ENCODE data around the gene RHD. TPM values are rescaled to one million over a fixed set of nuclear protein-coding genes. Genes with fewer than 3 reads are reported as not detected.
"Not testable (repeated sequence)": the region's sequence is repeated elsewhere in the genome, so short reads cannot be mapped to it uniquely, and the experiment has no call there.

The RHD gene
- total RNA-seq, 1 donor from 2014 or later: not detected

DNA sequence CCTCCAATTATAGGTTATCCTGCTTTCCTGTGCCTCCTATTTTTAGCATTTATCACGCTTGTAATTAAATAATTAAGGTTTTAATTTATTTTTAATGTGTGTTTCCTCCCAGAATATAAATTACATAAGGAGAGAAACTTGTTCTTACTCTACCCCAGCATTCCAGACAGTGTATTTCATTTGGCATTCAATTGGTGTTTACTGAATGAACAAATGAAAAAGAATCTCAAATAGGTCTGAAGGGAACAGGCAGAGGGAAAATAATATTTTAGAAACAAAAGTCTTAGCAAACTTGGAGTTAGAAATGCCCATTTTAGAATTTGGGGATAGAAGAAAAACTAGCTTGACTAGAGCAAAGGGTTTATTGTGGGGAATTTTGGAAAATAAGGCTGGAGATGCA lies 15.1 kb upstream of the RHD start:
- no peak for DNase-seq (ENCODE audit: low spot score)

DNA sequence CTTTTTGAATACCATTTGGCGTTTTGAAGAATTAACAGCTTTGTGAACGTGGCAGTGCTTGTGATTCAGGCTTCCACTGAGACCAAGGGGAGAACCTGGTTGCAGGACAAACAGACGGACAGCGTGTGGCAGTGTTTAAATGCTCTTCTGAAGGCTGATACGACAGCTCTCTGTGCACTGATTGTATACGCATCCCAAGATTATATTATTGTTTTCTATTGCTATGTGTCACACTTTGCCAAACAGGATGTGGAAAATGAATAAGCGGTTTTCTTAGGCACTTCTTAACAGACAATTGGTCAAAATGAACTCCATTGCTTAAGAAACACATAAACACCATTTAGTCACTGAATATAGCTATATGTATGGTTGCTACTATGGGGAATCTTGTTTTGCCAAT lies 12.5 kb upstream of the RHD start:
- DNase-seq (ENCODE audit: low spot score): not testable (repeated sequence)

DNA sequence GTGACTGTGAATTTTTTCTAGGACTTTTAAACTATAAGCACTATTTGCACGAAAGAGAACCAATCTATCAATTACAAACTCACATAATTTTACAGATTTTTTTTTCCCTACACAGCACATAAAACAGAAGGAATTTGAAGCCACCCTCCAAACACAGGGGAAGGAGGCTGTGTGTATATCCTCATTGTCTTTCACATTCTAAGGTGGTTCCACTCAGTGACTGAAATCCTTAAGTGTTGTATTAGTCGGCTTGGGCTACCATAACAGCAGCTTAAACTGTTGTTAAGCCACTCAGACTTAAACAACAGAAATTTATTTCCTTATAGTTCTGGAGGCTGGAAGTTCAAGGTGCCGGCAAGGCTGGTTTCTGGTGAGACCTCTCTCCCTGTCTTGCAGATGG lies 12.0 kb upstream of the RHD start:
- DNase-seq (ENCODE audit: low spot score): not testable (repeated sequence)

DNA sequence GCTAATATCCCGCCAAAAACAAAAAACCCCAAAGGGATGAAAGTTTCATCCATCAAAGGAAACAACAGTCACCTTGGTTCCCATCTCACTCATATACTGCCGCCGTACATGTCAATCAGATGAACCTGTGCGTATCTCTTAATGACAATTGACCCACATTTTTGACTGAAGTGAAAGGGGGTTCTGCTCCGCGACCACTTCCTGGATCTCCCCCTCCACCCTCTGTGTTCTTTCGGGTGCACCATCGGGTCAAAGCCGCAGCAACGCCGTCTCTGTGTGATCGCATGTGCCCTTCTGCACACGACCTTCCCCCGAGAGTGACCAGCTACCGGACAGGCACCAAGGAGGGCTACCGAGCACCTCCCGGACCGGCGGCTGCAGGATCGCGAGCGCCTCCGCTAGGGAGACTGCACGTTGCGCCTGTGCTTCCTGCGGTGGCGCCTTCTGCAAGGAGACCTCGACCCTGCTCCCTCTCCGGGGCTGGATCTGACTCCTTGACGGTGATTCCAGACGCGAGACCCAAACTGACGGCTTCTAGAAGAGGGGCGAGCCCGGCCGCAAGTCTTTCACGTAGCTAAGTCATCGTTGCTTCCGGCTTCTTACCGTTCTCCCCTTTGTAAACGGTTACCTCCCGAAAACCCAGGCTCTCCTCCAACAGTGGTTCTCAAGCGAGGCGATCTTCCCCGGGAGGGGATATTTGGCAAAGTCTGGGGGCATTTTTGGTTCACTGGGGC lies 5.6 kb upstream of the RHD start:
- DNase-seq (ENCODE audit: low spot score): not testable (repeated sequence)

DNA sequence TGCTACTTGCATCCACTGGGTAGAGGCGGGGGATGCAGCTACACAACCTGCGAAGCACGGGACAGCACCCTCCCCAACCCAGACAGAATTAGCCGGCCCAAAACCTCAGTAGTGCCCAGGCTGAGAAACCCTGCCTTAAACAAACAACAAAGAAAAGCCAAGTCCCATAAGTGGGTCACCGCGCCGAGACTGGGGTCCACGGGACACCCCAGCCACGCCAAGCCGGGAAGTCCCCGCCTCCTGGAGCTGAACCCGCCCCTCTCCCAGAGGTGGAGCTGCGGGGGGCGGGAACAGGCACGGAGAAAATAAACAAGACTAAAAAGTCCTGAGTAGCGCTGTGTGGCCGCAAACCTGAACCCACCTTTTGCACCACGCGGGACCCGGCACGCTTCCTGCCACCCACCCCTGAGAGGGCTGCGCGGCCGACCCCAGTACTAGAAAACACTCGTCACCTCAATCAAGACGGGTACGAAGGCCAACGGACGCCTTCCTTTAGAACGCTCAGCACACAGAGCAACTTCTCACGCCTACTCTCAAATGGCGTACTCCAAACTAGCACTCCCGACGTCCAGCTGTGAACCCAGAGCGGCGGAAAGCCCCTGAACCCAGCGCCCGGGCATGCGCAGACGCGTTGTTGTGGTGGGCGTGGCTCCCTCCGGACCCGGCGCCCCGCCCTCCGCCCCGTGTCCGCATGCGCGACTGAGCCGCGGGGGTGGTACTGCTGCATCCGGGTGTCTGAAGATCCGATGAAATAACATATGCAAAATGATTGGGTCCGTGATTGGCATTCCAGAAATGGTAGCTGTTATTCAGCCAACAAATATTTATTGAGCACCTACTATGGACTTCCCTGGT lies 4.8 kb upstream of the RHD start:
- DNase-seq (ENCODE audit: low spot score): peak; percentile 87

- DNase-seq (ENCODE audit: low spot score): not testable (repeated sequence)
Observed at GRCh38 chr1:25268143-25268760, 4.1 kb upstream of the RHD start.

DNA sequence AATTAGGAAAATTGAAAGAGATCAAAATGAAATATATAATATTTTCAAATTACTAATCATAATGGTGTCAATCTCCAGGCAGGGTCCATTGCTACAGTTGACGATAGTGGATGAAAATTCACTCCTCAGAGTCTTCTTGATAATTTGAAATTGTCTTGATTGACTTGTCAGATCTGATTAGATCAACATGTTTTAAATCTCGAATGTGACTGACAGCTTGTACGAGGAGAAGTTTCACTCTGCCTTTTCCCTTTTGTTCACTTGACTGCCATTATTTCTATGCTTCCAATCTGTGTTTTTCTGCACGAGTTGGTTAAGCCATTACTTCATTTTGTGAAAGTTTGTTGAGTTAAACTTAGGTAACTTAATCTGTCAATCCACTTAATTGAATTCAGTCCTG lies 3.3 kb downstream of the RHD start:
- DNase-seq (ENCODE audit: low spot score): not testable (repeated sequence)

- DNase-seq (ENCODE audit: low spot score): not testable (repeated sequence)
Observed at GRCh38 chr1:25277295-25277694, 5.0 kb downstream of the RHD start.

- DNase-seq (ENCODE audit: low spot score): not testable (repeated sequence)
Observed at GRCh38 chr1:25278358-25278757, 6.0 kb downstream of the RHD start.

DNA sequence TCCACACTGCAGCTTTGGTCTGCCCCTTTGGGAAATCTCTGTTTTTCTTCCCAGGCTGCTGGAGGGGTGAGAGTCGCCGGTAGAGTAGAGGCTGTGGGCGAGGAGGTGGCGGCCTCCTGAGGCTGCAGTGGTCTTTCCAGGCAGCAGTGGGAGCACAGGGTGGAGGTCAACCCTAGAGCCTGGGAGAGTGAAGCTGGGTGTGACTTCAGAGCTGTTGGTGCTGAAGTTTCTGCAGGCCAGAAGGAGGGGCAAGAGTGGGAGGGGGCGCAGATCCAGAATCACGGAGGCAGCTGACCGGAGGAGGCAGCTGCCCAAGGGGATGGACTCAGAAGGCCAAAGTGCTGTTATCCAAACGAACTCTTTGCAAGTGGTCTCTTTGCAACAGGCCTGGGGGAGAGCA lies 6.5 kb downstream of the RHD start:
- not testable (repeated sequence) for DNase-seq (ENCODE audit: low spot score)

- not testable (repeated sequence) for DNase-seq (ENCODE audit: low spot score)
Observed at GRCh38 chr1:25279693-25280111, 7.4 kb downstream of the RHD start.

GRCh38 chr1:25285862-25286261 lies 13.6 kb downstream of the RHD start:
- DNase-seq (ENCODE audit: low spot score): not testable (repeated sequence)

DNA sequence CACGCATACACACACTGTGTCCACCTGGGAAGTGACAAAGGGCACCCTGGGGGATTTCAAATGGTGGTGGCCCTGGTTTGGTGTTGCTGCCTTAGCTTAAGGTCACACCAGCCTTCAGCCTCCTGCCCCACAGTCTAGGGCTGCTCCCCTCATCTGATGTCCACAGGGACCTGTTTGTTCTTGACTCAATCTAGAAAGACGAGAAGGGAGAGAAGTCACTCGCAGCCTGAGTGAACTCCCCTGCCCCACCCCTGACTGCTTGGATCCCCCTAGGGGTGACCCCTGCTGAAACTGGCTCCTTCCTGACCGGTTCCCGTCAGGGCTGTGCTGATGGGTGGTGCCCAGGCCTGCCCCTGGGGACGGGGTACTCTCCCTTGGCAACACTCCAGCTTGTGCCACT lies 14.9 kb downstream of the RHD start:
- not testable (repeated sequence) for DNase-seq (ENCODE audit: low spot score)

DNA sequence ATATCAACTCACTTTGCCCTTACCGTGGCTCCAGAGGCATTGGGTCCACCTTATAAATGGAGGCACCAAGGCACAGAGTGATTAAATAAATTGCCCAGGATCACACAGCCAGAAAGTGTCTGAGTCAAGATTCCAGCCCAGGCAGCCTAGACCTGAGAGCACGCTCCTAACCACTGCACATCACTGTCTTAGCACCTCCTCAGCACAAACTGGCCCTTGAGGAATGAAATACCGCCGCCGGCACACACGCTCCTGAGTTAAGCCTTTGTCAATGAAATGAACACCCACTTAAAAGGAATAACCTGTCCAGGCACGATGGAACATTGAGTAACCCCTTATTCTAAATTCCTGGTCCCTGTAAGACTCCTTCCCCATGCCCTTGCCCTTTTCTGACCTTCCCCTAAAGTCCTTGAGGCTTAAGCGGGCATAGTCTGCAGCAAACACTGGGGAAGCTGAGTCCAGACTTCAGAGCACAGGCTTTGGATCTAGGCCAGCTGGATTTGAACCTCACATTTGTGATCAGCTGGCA lies 16.3 kb downstream of the RHD start:
- not testable (repeated sequence) for DNase-seq (ENCODE audit: low spot score)

GRCh38 chr1:25290043-25290442 lies 17.7 kb downstream of the RHD start:
- DNase-seq (ENCODE audit: low spot score): not testable (repeated sequence)

DNA sequence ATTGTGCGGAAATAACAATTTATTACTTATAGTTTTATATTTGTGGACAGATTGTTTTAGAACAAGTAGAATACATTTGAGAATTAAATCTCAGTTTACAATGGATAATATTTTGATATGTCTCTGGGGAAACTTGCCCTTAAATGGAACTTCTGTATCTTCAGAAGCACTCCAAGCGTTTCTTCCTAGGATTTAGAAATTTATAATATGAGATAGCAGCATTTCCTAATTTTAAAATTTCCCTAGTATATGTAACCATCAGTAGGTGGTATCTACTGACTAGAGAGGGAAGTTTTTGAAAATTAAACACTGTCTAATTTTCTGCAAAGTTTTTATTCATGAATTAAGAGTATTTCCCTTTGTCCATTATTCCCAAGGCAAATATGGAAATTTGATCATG lies 21.1 kb downstream of the RHD start:
- not testable (repeated sequence) for DNase-seq (ENCODE audit: low spot score)

- not testable (repeated sequence) for DNase-seq (ENCODE audit: low spot score)
Observed at GRCh38 chr1:25294889-25295826, 22.8 kb downstream of the RHD start.

DNA sequence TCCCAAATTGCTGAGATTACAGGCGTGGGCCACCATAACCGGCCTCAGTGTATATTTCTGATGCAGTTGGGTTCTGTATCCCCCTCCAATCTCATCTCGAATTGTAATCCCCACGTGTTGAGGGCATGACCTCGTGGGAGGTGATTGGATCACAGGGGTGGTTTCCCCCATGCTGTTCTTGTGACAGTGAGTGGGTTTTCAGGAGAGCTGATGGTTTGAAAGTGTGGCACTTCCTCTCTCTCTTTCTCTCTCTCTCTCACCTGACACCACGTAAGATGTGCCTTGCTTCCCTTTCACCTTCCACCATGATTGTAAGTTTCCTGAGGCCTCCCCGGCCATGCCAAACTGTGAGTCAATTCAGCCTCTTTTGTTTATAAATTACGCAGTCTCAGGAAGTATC lies 24.2 kb downstream of the RHD start:
- not testable (repeated sequence) for DNase-seq (ENCODE audit: low spot score)

GRCh38 chr1:25300729-25301128 lies 28.4 kb downstream of the RHD start:
- not testable (repeated sequence) for DNase-seq (ENCODE audit: low spot score)

DNA sequence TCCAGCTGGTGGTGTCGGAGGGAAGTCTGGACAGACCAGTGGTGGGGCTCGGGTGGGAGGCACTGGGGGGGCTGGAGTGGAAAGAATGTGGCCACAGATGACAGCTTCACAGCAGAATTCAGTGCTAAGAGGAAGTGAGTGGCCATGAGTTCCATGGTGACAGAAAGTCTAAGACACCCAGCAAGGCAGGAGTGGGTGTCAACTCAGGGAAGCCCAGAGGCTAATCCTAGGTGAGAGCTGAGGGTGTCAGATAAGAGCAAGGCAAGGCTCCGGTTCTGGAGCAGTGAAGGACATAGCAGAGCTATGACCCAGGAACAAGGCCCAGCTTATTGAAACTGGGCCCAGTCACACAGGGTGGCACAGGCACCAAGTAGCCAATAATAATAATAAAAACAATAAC lies 30.0 kb downstream of the RHD start:
- not testable (repeated sequence) for DNase-seq (ENCODE audit: low spot score)

GRCh38 chr1:25304936-25305335 lies 32.6 kb downstream of the RHD start:
- DNase-seq (ENCODE audit: low spot score): not testable (repeated sequence)
